HK-2 (cell line): ENCODE results near the gene ALDH1A3.

Experiments
- DNase-seq: peaks from one replicate; pipeline ENCODE4 v3.0.0-alpha.2; 2018; ENCODE audit not compliant: unreplicated experiment

The ALDH1A3 gene

GRCh38 chr15:100925480-100925879, 45.8 kb downstream of the ALDH1A3 start:
- no peak for DNase-seq

DNA sequence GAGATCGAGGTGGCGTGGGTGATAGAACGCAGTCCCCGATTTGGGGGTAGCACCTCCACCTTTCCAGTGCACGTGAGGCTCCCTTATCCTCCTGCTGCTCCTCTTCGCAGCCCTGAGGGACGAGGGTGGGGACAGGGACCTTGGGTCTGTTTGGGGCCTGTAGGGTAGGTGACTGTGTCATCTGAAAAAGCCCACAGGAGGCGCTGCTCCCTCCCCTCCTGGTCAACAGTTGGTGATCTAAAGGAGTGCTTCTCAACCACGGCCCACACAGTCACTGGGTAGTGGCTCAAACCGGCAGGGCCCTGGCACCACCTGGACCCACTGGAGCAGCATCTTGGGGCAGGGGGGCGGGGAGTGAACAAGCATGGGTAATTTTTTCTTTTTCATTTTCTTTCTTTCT, 46.6 kb downstream of the ALDH1A3 start:
- no peak for DNase-seq

- DNase-seq: no peak
Measured at GRCh38 chr15:100926971-100927756, 47.5 kb downstream of the ALDH1A3 start.

GRCh38 chr15:100928632-100929280, 49.1 kb downstream of the ALDH1A3 start:
- no peak for DNase-seq

GRCh38 chr15:100929641-100930042, 50.0 kb downstream of the ALDH1A3 start:
- DNase-seq: peak; percentile 37

DNA sequence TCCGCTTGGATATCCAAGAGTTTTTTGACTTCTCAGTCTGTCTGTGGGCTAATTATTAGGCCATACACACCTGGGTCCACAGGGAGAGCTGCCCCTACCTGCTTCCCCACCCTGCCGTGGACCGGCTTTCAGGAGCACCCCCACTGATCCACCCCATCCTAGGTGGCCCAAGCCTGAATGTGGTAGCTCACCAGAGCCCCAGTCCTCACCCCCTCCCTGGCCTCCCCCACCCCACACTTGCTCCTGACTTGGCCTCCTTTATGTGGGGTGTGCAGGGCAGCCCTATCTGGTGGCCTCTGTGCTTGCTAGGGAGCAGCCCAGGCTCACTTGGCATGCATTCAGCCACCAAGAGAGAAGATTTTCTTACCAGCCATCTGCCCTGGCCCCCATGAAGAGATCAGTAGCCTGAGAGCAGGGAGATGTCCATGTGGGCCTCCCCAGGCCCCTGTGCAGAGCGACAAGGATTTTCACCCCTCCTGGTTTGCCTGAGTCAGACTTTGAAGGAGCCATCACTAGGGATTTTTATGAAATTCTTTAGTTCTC, 50.7 kb downstream of the ALDH1A3 start:
- no peak for DNase-seq

DNA sequence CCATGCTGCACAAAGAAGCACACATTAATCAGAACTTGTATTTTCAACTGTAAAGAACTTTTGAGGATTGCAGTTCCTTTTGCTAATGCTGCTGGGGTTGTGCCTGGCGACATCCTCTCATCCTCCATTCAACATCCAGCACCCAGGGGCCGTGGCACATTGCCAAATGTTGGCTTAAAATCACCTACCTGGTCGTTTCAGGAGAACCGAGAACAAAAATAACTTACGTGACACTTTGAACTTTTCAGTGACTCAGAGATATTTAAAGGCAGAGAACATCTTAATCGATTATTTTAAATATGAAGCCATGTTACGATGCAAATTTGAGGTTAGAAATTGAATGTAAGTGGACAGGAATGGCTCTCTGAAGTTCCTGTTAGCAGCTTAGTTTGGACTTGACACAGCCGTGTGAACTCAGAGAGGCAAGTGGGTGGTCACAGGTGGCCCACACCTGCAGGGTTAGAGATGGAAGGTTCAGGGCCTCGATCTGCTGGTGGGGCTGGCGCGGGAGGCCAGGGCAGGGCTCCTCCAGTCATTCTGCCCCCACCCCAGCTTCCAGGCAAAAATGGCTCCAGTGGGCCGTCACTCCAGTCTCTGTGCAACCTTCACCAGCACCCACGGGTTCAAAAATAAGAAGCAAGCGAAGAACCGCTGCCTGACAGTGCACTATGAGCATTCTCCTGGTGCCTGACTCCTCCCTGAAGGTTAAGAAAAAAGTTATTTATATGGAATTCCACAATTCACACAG, 51.7 kb downstream of the ALDH1A3 start:
- DNase-seq: no peak

GRCh38 chr15:100932676-100933348, 53.2 kb downstream of the ALDH1A3 start:
- no peak for DNase-seq

GRCh38 chr15:100934166-100934565, 54.5 kb downstream of the ALDH1A3 start:
- no peak for DNase-seq

DNA sequence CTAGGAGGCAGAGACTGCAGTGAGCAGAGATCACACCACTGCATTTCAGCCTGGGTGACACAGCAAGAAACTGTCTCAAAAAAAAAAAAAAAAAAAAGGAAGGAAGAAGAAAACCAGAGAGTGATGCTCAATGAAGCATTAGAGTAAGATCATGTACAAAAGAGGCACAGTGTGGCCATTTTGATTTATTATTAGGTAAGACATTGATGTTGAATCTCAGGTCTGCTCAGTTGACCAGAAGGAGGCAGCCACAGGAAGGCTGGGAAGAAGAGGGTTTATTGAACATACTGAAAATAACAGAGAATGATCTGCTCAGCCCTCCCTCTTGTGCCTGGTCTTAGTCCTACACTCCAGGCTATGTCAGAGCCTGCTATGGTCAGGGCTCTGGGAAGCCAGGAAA, 55.1 kb downstream of the ALDH1A3 start:
- DNase-seq: no peak

DNA sequence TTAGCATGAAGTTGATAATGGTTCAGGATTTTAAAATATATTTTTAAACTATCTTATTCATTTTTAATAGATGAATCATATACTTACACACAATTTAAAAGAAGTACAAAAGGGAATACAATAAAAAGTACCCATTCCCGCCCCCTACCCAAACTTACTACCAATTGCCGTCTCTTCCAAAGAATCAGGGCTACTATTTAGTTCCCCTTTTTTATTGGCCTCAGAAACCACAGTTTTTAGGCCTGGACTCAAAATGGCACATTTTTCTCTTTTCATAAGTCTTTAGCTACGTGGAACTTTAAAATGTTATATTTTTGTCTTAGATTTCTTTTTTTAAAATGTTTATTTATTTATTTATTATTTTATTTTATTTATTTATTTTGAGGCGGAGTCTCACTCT, 57.5 kb downstream of the ALDH1A3 start:
- no peak for DNase-seq

- DNase-seq: no peak
Measured at GRCh38 chr15:100939791-100940190, 60.2 kb downstream of the ALDH1A3 start.

DNA sequence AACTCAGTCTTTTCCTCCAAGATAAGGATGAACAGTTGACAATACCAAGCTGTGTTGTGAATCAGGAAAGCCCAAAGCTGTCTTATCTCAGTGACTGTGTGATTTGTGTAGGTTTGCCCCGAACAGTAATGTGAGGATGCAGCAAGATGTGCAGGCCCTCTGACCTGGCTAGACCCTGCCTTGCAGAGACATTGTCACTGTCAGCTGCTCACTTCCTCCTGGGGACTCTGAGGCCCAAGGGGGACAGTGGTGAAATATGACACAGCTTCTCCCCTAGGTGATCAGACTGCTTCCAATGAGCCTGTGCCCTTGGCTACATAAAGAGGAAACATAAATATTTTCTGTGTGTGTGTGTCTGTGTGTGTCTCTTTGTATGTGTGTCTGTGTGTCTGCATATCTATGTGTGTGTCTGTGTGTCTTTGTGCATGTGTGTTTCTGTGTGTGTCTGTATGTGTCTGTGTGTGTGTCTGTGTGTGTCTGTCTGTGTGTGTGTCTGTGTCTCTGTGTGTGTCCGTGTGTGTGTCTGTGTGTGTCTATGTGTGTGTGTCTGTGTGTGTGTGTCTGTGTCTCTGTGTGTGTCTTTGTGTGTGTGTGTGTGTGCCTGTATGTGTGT, 61.2 kb downstream of the ALDH1A3 start:
- DNase-seq: no peak

GRCh38 chr15:100941536-100941935, 61.9 kb downstream of the ALDH1A3 start:
- no peak for DNase-seq

DNA sequence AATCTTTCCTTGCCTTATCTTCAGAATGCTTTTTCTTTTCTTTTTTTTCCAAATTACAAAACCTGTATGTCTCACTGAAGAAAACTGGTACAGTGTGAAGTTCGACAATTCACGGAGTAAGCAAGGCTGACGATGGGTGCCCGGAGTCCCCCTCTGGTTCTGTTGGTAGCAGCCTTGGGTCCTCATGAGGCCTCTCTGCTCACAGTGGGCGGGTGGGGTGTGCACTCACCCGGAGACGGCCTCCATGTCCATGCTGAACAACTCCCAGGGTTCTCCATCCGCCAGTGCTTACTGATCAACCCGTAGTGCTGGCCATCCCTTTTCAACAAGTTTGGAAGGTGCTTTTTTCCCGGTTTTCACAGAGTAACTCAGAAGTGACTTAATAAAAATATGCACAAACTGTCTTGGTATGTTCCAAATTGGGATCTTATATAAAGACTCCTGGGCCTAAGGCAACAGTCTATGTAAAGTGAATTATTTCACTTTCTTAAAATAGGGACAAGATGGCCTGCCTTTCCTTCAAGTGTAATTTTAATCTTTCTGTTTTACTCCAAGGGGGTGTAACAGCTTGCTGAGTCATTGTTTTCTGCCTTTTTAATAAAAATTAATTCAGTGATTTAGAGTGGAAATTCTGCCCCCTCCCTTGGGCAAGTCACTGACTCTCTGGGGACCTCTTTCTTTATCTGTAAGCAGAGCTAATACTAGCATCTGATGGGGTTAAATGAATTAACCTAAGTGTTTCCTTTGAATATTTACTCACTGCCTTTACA, 63.2 kb downstream of the ALDH1A3 start:
- DNase-seq: no peak

GRCh38 chr15:100944244-100944895, 64.7 kb downstream of the ALDH1A3 start:
- no peak for DNase-seq

DNA sequence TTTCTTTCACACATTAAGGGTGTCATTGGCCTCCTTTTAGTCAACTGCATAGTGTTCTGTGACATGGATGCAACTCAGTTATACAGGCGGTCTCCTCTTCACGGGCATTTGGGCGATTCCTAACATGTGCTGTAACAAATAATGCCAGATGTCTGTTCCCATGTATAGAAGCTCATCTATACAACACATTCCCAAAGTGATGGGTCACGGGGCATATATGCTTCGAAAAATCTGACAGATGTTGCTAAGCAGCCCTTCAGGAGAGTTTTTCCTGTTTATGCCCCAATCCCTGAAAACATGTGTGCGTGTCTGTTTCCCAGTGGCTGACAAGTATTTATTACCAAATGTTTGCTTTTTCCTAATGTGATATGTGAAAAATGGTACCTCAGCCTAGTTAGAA, 65.4 kb downstream of the ALDH1A3 start:
- no peak for DNase-seq

GRCh38 chr15:100947760-100948429, 68.3 kb downstream of the ALDH1A3 start:
- no peak for DNase-seq

DNA sequence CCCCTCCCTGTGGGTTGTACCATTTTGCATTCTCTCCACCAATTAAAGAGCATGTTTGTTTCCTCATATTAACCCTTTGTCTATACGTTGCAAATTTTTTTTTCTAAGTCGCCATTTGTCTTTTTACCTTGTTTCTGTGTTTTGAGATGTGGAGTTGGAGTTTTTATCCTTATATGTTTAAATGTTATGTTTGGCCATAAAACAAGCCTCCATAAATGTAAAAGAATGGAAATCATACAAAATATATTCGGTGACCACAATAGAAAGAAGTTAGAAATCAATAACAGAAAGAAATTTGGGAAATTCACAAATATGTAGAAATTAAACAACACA, 68.8 kb downstream of the ALDH1A3 start:
- no peak for DNase-seq

DNA sequence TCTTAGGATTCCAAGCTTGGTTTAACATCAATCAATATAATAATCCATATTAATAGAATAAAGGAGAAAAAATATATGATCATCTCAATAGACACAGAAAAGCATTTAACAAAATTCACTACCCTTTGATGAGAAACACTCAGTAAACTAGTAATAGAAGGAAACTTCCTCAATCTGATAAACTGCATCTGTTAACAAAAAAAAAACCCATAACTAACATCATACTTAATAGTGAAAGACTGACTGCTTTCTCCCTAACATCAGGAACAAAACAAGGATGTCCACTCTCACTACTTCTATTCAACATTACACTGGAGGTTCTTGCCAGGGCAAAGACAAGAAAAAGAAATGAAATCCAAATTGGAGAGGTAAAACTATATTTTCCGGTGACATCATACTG, 70.1 kb downstream of the ALDH1A3 start:
- DNase-seq: no peak
